ENCODE measurements around the gene TMEM101.

The TMEM101 gene

GRCh38 chr17:44014437-44015172 lies at the start of gene TMEM101:
Gene TMEM101 (minus strand): TSS chr17:44014963. CDS start chr17:44014952, 11 bp downstream.
- TF ChIP-seq FOXK2 (IDR thresholded peaks at IDR 0.05) = no peak
- peak; percentile 34; the same call in 1 of the 2 replicates for TF ChIP-seq FOXM1 (IDR thresholded peaks at IDR 0.05; ENCODE audit: borderline replicate concordance)
- TF ChIP-seq ELF4 (IDR thresholded peaks at IDR 0.05) = peak; percentile 95
- TF ChIP-seq NFRKB (IDR thresholded peaks at IDR 0.05) = peak; percentile 96; the same call in 1 of the 2 replicates
- TF ChIP-seq CTBP1 (IDR thresholded peaks at IDR 0.05; ENCODE audit: borderline replicate concordance) = peak; percentile 86
- no peak for TF ChIP-seq HDGF (IDR thresholded peaks at IDR 0.05; ENCODE audit: borderline replicate concordance)
- no peak for TF ChIP-seq ZNF384 (IDR thresholded peaks at IDR 0.05)
- TF ChIP-seq, protein P1, sequence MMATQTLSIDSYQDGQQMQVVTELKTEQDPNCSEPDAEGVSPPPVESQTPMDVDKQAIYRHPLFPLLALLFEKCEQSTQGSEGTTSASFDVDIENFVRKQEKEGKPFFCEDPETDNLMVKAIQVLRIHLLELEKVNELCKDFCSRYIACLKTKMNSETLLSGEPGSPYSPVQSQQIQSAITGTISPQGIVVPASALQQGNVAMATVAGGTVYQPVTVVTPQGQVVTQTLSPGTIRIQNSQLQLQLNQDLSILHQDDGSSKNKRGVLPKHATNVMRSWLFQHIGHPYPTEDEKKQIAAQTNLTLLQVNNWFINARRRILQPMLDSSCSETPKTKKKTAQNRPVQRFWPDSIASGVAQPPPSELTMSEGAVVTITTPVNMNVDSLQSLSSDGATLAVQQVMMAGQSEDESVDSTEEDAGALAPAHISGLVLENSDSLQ (IDR thresholded peaks at IDR 0.05) = no peak; the same call in none of the 2 replicates
- peak; percentile 72 for TF ChIP-seq L3MBTL2 (conservative IDR thresholded peaks at IDR 0.05)
- peak; percentile 94 for DNase-seq (ENCODE audit: extremely low spot score)
- ChIA-PET CTCF (interaction anchor here (0.8 kb wide), 1 partner anchor 27 kb away, joined by 3 read pairs; no protein-coding TSS in a partner anchor), POLR2A (interaction anchor here (0.7 to 2.0 kb wide), 9 partner anchors 9 to 132 kb away, joined by 3 to 8 read pairs (median 3); partner anchors contain the start of gene HDAC5)

DNA sequence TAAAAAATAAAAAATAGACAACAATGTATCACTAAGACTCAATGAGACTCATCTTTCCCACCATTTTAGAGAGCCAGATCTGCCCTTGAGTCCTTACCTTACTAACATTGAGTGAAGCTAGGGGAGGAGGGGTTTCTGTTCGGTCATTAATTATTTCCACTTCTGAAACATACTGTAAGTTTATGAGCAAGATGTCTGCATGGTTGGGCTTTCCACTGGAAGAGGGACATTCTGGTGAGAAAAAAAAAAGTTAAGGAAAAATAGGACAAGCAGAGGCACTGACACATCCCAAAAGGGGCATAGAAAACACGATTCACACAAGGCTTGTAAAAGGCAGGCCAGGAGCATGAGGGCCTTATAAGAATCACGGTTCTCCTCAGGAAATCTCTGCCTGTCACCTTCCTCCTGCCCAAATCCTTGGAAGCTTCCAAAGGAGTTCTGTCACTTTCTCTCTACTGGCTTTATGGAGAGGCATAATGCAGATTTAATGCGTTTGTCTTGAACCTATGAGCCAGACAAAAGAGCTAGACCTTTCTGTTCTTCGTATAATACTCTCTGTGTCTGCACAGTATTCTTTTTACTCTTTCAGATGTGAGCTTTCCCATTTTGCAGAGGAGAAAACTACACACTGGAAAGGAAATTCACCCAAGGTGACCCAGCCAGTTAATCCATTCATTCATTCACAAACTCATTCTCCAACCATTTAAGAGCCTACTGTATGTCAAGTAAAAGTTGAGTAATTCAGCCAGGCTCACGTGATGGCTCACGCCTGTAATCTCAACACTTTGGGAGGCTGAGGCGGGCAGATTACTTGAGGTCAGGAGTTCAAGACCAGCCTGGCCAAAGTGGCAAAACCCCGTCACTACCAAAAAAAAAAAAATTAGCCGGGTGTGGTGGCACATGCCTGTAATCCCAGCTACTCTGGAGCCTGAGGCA lies 49.2 kb upstream of the TMEM101 start:
- TF ChIP-seq ARNT (IDR thresholded peaks at IDR 0.05) (no peak), ELF4 (IDR thresholded peaks at IDR 0.05) (no peak), FOXM1 (IDR thresholded peaks at IDR 0.05; ENCODE audit: borderline replicate concordance) (no peak), SUZ12 (IDR thresholded peaks at IDR 0.05) (no peak), CTBP1 (IDR thresholded peaks at IDR 0.05; ENCODE audit: borderline replicate concordance) (no peak), TARDBP (IDR thresholded peaks at IDR 0.05) (no peak), LEF1 (IDR thresholded peaks at IDR 0.05; ENCODE audit: borderline replicate concordance) (no peak), NFRKB (IDR thresholded peaks at IDR 0.05) (no peak), FOXK2 (IDR thresholded peaks at IDR 0.05) (no peak), BHLHE40 (IDR thresholded peaks at IDR 0.05; ENCODE audit: borderline replicate concordance) (no peak)
- no peak for DNase-seq (ENCODE audit: extremely low spot score)
- ChIA-PET CTCF (interaction anchor here (1.1 kb wide), 1 partner anchor 105 kb away, joined by 3 read pairs; no protein-coding TSS in a partner anchor), POLR2A (no interaction called here)

GRCh38 chr17:44062871-44063270 lies 48.1 kb upstream of the TMEM101 start:
- ChIA-PET POLR2A (no interaction called here), CTCF (no interaction called here)
- TF ChIP-seq FOXA1 (IDR thresholded peaks at IDR 0.05) (no peak), FOXM1 (IDR thresholded peaks at IDR 0.05; ENCODE audit: borderline replicate concordance) (no peak), SUZ12 (IDR thresholded peaks at IDR 0.05) (no peak), CTBP1 (IDR thresholded peaks at IDR 0.05; ENCODE audit: borderline replicate concordance) (no peak), ELF4 (IDR thresholded peaks at IDR 0.05) (no peak), TARDBP (IDR thresholded peaks at IDR 0.05) (no peak), SP1 (IDR thresholded peaks at IDR 0.05) (no peak)
- DNase-seq (ENCODE audit: extremely low spot score) = no peak

DNA sequence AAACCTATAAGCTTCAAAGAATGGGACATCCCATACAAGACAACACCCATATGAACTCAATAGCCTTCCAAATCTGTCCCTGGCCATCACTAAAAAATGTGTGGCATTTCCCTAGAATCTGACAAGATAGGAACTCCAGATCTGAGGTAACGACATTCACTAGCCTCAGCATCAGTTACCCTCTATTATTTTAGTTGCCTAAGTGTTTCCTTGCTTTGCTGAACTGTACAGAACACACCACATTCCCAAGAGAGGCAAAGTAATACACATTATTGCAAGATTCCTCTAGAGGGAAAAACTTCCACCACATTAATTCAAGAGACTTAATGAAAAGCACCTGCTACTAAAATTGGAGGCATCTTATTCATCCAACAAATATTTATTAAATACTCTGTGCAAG lies 46.7 kb upstream of the TMEM101 start:
- ChIA-PET POLR2A (interaction anchor here (1.3 kb wide), 1 partner anchor 9 kb away, joined by 4 read pairs; the partner anchor contains the start of gene G6PC3), CTCF (interaction anchor here (0.7 kb wide), 1 partner anchor 184 kb away, joined by 3 read pairs; no protein-coding TSS in a partner anchor)
- TF ChIP-seq NFRKB (IDR thresholded peaks at IDR 0.05) = no peak
- no peak for TF ChIP-seq ZNF384 (IDR thresholded peaks at IDR 0.05)
- no peak for TF ChIP-seq FOXA1 (IDR thresholded peaks at IDR 0.05)
- TF ChIP-seq HDGF (IDR thresholded peaks at IDR 0.05; ENCODE audit: borderline replicate concordance) = no peak
- no peak for TF ChIP-seq CTBP1 (IDR thresholded peaks at IDR 0.05; ENCODE audit: borderline replicate concordance)
- TF ChIP-seq SUZ12 (IDR thresholded peaks at IDR 0.05) = no peak
- TF ChIP-seq, protein P1 (IDR thresholded peaks at IDR 0.05) = no peak
- DNase-seq (ENCODE audit: extremely low spot score) = no peak

- TF ChIP-seq CTBP1 (IDR thresholded peaks at IDR 0.05; ENCODE audit: borderline replicate concordance) (no peak), NFRKB (IDR thresholded peaks at IDR 0.05) (no peak)
- DNase-seq (ENCODE audit: extremely low spot score) = no peak
- ChIA-PET POLR2A (no interaction called here), CTCF (no interaction called here)
Observed at GRCh38 chr17:44059101-44059892, 44.5 kb upstream of the TMEM101 start.

All from HEK293T (cell line).